HG02798 (cell line): Measurements from ENCODE around the gene SLC6A18.

Experiments used
- ATAC-seq: cut with Tn5 transposase; IDR thresholded peaks from one replicate; pipeline ENCODE4 v1.9.1; 2021; ENCODE audit warnings: mild to moderate bottlenecking; ENCODE audit not compliant: unreplicated experiment, poor library complexity

Gene SLC6A18, protein sequence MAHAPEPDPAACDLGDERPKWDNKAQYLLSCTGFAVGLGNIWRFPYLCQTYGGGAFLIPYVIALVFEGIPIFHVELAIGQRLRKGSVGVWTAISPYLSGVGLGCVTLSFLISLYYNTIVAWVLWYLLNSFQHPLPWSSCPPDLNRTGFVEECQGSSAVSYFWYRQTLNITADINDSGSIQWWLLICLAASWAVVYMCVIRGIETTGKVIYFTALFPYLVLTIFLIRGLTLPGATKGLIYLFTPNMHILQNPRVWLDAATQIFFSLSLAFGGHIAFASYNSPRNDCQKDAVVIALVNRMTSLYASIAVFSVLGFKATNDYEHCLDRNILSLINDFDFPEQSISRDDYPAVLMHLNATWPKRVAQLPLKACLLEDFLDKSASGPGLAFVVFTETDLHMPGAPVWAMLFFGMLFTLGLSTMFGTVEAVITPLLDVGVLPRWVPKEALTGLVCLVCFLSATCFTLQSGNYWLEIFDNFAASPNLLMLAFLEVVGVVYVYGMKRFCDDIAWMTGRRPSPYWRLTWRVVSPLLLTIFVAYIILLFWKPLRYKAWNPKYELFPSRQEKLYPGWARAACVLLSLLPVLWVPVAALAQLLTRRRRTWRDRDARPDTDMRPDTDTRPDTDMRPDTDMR

DNA sequence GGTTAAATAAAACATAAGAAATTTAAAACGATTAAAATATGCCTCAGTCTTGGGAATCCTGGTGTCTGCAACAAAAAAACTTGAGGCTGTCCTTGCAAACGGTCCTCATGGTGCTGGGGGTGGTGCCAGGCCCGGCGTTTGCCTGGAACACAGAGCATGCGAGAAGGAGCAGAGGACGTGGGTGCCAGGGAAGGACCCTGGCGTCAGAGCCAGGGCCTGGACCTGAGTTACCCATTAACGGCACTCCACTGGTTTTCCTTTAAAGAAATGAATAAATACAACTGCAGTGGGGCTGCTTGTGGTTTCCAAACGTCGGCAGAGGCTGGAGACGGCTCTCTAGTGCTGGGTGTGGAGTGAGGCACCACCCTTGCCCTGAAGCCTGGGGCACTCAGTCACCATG, at the start of gene SLC6A18:
Gene SLC6A18, plus strand, starts transcription at position 301 of the 400 bp plus-strand sequence. Its CDS starts 97 bp downstream, at position 398.
- ATAC-seq: no peak

GRCh38 chr5:1175801-1176472, 49.2 kb upstream of the SLC6A18 start:
- ATAC-seq: no peak

DNA sequence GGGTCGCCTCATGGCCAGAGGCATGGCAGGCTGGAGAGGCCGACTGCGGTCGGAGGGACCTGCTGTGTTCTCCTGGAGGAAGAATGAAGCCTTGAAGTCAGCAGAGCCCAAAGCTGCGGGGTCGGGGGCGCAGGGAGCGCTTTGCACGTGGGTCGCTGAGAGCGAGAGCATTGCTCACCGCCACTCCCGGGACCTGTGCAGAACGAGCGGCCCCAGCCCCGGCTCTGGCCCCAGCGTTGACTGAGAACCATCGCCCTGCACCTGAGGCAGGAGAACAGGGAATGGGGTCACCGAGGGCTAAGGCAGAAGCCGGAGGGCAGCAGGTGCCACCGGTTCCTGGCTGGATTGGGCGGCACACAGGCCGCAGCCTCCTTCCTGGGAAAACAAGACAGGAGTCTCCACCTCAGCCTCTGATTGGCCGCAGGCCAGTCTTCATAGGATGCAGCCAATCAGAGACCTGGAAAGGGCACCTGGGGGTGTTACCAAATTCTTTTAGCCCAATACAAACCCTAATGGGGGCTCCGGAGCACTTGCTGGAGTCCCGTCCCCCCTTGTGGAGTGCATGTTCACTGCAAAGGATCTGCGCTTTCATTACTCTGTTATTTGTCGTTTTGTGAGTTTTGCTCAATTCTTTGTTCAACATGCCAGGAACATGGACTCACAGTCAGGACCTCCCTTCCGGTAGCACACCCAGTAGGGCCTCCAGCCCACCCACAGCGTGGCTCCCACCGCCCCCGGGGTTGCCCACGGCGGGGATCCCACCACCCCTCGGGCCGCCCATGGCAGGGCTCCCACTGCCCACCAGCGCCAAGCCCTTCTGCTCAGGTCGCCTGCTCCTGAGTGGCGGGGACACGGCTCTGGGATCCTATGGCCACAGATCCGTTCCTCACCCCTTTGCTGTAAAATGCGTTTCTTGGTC, 48.4 kb upstream of the SLC6A18 start:
- no peak for ATAC-seq

- ATAC-seq: no peak
These were observed 47.2 kb upstream of the SLC6A18 start for GRCh38 chr5:1177826-1178528.

GRCh38 chr5:1178529-1179382, 46.4 kb upstream of the SLC6A18 start:
- ATAC-seq: no peak

DNA sequence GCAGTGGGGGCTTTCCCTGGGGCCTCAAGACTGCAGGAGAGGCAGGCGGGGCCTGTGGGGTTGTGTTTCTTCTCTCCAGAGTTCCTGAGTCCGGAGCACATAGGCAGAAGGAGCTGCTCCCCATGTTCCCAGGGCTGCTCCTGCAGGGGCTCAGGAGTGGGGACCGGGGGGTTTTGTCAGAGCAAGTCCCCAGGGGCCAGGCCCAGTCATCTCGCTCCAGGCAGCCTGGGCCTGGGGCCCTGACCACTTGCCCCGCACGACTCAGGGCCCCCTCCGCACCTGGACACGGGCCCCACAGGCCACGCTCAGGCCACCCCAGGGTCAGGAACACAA, 45.8 kb upstream of the SLC6A18 start:
- ATAC-seq: no peak

DNA sequence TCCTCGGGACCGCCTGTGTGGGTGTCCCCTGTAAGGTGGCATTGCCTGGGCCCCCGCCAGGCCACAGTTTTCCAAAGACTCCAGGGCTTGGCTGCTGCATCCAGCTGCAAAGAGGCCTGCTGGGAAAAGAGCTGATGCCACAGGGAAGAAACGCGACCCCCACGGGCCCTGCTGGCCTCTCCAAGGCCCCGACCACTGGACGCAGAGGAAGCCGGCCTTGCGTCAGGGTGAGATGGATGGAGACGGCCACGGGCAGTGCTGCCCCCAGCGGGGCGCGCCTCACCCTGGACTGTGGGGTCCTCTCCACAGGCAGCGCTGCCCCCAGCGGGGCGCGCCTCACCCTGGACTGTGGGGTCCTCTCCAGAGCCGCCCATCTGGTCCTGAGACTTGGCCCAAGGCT, 45.1 kb upstream of the SLC6A18 start:
- ATAC-seq: no peak

DNA sequence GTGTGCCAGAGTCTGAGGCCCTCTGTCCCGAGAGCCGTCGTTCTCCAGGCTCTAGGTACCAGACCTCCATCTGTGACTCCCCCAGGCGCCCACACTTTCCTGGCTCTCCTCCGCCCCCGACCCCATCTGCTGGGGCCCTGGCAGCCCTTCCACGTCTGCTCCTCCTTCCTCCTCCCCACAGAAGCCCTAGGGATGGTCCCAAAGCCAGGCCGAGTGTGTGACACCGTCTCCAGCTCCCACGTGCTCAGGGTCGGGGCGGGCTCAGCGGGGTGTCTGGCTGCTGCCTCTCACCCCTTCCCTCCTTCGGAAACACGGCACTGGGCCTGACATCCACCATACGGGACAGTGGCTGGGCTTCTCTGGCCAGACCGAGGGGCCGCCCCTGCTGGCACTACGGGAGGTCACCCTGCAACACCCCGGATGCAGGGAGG, 44.3 kb upstream of the SLC6A18 start:
- no peak for ATAC-seq

GRCh38 chr5:1181451-1182359, 43.5 kb upstream of the SLC6A18 start:
- ATAC-seq: no peak

GRCh38 chr5:1182360-1182632, 42.9 kb upstream of the SLC6A18 start:
- ATAC-seq: no peak

GRCh38 chr5:1182633-1183423, 42.4 kb upstream of the SLC6A18 start:
- ATAC-seq: no peak

DNA sequence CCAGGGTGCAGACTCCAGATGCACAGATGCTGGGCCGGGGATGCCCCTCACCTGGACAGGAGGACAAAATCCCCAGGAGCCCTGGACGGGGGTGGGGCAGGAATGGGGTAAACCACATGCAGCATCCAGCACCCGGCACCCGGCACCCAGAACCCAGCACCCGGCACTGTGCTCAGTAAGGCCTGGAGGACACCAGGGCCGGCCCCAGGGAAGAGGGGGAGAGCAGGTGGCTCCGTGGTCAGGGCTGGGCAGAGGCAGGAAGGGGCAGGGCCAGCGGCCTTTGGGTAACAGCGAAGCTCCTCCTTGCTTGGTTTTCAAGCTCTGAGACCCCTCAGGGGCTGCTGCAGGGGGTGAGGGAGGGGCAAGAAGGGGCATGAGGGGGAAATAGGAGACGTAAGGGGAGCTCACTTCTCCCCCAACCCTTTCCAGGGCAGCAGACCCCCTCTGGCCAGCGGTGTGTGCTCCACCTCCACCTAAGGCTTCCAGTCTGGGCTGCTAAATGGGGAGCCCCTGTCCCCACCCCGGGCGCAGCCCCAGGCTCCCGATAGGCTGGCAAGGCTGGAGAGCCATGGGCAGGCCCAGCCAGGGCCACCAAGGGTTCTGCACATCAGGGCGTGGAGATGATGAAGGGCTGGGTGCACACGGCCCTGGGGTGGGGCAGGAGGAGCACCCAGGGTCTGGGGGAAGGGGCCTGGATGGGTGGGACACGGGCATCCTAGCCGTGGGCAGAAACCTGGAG, 41.6 kb upstream of the SLC6A18 start:
- ATAC-seq: no peak

DNA sequence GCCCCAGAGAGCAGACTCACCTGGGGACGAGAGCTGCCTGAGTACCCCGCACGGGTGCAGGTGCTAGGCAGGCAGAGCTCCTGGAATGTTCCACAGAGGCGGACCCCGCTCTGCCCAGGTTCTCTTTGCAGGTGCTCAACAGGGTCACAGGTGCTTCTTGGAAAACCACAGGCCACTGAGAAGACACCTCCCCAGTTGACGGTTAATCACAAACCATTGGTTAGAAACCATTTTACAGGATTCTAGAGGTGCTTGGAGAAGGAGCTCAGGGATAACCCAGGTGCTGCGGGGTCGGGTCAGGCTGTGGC, 41.1 kb upstream of the SLC6A18 start:
- ATAC-seq: no peak

DNA sequence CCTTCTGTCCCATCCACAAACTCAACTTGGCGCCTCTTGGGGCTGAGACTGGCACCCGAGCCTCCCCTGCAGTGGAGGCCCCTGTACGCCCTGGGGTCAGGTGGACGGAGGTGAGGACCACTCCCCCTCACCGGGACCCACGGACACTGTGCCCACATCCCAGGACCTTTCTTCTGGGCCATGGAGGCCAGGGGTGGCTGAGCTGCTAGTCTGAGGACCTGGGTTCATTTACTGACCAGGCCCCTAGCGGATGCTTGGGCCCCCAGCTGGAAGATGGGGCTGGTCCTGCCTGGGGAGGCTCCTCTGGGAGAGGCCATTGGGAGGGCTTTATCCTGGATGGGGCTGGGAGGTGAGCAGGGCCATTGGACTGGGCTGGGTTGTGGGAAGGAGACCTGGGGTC, 40.7 kb upstream of the SLC6A18 start:
- no peak for ATAC-seq

DNA sequence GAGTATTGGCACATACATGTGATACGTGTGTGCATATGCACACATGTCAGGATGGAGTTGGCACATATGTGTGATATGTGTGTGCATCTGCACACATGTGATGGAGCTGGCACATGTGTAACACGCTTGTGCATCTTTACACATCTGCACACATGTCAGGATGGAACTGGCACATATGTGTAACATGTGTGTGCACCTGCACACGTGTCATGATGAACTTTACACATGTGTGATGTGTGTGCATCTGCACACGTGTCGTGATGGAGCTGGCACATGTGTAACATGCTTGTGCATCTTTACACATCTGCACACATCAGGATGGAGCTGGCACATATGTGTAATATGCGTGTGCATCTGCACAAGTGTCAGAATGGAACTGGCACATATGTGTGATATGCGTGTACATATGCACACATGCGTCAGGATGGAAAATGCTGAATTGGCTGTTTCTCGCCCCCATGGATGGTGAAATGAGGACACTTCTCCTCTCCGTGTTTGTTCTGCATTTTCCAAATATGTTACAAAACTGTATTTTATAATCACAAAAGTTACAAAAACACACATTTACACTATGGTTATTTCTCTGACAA, 40.0 kb upstream of the SLC6A18 start:
- no peak for ATAC-seq

DNA sequence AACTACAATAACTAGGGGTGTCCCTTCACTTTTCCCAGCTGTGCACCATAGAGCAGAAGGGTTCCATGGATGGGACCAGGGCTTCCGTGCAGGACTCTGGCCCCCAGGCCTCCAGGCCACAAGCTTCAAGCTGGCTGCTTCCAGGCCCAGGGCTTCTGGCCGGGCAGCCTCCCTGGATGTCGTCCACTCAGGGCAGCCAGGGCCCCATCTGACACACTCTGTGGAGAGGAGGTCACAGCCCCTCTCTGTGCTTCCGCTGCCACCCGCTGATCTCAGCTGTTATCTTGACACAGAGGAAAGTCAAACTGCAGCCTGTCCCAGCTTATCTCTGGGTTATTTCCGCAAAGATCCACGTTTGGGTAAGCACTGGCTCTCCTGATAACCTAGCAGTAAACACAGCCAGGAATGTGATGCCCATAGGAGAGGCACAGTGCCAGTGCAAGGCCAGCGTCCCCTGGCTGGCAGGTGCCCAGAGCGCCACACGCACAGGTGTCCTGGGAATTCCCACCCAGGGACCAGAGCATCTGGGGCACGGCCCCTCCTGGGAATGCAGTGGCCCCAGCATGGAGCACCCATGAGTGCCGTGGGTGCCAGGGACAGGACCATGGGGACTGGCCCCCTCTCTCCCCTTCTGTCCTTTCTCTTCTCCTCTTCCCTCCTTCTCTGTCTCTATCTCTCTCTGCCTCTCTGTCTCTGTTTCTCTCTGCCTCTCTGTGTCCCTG, 39.4 kb upstream of the SLC6A18 start:
- no peak for ATAC-seq
